GM21825 (cell line): ENCODE data around the gene KHK.
A peak's percentile ranks its signal among the peaks of the same experiment; 100 is the strongest.

Source experiments
- ATAC-seq: cut with Tn5 transposase; IDR thresholded peaks from one replicate; pipeline ENCODE4 v1.9.1; 2021; ENCODE audit warnings: mild to moderate bottlenecking, moderate library complexity; ENCODE audit not compliant: unreplicated experiment

Gene KHK

DNA sequence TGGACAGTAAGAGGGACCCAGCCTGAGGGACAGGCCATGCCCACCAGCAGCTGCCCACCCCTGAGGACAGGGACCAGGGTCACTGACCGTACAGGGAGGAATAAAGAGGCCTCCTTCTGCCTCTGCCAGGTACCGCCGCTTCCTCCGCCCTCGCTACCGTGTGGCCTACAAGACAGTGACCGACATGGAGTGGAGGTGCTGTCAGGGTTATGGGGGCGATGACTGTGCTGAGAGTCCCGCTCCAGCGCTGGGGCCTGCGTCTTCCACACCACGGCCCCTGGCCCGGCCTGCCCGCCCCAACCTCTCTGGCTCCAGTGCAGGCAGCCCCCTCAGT is 6.0 kb upstream of the KHK start:
- no peak for ATAC-seq

DNA sequence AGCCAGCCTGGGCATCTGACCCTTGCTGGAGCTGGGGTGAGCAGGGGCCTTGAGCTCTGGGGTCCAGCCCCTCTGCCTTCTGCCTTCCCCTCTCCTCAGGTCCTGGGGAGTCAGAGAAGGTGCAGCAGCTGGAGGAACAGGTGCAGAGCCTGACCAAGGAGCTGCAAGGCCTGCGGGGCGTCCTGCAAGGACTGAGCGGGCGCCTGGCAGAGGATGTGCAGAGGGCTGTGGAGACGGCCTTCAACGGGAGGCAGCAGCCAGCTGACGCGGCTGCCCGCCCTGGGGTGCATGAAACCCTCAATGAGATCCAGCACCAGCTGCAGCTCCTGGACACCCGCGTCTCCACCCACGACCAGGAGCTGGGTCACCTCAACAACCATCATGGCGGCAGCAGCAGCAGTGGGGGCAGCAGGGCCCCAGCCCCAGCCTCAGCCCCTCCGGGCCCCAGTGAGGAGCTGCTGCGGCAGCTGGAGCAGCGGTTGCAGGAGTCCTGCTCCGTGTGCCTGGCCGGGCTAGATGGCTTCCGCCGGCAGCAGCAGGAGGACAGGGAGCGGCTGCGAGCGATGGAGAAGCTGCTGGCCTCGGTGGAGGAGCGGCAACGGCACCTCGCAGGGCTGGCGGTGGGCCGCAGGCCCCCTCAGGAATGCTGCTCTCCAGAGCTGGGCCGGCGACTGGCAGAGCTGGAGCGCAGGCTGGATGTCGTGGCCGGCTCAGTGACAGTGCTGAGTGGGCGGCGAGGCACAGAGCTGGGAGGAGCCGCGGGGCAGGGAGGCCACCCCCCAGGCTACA is 4.4 kb upstream of the KHK start:
- no peak for ATAC-seq

GRCh38 chr2:27082773-27083409 is 3.7 kb upstream of the KHK start:
- no peak for ATAC-seq

GRCh38 chr2:27083410-27084296 is 2.9 kb upstream of the KHK start:
- ATAC-seq, result no peak

DNA sequence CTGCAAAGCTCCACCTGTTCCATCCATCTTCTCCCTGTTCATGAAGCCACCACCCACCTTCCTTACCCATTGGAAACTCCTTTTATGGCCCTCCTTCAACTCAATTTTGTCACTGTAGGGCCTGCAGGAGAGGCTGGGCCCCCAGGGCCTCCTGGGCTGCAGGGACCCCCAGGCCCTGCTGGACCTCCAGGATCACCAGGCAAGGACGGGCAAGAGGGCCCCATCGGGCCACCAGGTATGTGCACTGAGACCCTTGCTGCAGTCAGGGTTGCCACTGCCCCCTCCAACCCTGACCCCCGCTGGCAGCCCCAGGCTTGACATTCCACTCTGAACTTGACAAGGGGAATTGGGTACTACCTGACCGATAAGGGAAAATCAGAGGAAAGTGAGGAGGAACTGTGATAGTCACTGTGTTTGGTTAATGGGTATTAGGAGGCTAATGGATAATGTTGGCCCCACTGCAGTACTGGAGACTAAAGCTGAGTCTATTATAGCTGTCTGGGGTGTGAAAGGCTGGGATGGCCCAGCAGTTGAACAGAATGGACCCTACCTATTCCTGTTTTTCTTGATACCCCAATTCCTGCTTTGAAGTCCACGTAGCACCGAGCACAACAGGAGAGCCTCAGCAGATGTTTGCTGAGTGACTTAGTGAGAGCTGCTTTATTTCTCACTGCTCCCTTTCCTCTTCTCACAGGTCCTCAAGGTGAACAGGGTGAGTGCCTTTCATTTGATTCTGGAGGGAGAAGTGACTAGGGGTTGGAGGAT is 2.1 kb upstream of the KHK start:
- ATAC-seq, result no peak

GRCh38 chr2:27085062-27085672 is 1.4 kb upstream of the KHK start:
- no peak for ATAC-seq

GRCh38 chr2:27085673-27086089 is 891 bp upstream of the KHK start:
- ATAC-seq, result no peak

DNA sequence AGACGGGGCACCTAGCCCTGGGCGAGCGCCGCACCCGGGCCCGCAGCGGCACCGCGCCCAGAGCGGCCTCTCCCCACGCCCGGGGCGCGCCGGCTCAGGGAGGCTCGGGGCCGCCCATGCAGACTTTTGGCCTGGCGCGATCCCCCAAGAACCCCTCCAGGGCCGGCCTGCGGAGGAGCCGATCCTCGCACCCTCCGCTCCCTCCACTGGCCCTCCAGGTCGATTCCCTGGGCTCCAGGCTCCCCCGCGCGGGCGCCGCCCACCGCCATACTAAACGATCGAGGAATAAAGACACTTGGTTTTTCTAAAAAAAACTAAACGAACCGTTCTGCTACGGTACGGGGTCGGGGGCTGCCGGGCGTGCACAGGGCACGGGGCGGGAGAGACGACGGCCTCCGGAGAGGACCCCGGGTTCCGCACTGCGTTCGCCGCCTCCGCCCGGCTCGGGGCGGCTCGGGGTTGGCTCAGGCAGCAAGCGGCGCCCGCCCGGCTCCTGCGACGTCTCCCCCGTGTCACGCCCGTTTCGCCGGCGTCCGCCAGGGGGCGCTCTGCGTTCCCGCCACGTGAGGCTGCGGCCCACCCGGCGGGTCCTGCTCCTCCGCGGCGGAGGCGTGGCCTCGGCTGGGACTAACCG is 365 bp upstream of the KHK start:
- ATAC-seq, result peak; percentile 67

DNA sequence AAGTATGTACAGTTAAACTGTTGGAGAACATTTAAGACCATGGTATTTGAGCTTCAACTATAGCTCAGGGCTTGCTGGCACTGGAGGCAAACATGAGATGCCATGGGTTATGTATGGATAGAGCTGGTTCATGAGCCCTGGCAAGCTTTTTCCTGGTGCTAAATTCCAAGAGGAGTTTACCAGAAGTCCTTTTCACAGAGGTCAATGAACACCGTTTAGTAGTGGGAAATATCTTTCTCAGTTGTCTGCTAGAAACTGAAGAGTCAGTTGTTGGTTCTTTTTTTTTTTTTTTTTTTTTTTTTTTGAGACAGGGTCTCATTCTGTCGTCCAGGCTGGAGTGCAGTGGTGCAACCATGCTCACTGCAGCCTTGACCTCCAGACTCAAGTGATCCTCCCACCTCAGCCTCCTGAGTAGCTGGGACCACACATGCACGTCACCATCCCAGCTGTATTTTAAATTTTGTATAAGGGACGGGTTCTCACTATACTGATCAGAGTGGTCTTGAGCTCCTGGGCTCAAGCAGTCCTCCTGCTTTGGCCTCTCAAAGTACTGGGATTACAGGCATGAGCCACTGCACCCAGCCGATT is 1.3 kb downstream of the KHK start:
- ATAC-seq, result no peak

DNA sequence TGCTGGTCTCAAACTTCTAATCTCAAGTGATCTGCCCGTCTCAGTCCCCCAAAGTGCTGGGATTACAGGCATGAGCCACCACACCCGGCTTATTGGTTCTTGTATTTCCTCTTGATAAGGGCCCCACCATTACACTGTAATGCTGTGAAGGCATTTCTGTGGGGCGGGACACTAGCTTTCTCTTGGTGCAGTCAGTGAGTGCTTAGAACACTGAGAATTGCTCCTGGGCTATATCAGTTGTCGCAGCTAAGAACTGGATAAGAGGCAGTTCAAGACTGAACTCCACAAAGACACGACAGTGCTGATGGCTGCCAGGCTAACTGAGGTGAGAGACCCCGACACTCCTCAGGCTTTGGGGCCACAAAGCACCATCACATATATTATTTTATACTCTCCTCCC is 2.1 kb downstream of the KHK start:
- ATAC-seq, result no peak

DNA sequence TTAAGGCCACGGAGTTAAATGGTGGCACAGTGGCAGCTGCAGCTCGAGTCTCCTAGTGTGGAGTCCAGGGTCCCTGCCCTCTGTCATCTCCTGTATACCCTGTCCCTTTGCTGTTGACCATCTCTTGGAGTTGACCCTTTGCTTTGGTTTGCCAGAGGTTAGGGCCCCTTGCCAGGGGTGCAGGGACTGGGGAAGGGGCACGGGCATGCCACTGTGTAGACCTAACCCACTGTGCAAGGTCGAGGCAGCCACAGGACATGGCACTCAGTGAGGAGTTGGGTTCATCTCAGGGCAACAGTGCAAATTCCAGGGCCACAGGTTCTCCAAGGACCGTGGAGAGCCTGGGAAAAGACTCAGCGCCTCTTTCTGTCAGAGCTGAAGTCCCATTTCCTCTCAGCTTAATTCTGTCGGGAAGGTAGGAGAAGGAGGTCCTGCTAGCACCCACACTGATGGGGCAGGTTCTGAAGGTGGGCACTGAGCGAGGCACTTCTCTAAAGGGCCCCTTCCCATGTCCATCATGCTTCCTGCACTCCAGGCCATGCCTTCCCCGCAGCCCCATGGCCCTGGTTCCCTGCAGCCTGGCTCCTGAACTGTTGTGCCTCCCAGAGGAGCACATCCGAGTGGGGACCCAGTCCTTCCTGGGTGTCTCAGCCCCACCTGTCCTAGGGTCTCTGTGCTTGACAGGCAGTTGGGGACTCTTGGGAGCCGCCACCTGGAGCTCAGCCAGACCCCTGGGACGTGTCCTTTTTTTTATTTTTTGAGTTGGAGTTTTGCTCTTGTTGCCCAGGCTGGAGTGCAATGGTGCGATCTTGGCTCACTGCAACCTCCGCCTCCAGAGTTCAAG is 2.8 kb downstream of the KHK start:
- no peak for ATAC-seq

- no peak for ATAC-seq
Measured at GRCh38 chr2:27091746-27092695, 5.4 kb downstream of the KHK start.

DNA sequence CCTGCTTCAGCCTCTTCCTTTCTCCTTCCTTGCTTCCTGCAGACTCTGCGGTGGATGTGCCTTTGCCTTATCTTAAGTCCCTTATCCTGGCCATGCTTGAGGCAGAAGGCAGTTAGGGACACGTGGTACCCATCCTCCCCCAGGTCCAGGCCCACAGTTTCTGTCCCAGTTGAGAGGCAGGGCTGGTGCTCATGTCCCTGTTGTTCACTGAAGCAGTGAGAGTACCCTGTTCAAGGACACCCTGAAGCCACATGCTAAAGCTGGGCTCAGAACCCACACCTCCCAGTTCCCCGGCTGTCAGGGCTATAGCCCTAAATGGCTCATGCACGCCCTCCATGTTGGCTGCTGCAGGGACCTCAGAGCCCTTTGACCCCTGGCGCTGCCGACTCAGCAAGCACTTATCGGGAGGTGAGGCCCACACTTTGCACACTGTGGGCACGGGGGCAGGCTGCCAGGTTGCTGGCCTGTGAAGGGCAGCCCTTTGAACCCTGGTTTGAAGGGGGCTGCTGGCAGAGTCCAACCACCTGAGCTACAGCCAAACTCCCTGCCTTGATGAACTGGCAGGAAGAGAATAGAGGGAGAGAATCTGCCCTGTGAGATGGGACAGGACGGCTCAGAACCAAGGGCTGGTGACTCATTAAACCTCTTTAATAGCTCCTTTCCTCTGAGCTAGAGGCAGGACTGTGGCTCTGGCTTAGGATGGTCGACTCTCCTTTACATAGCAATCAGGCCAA is 6.3 kb downstream of the KHK start:
- no peak for ATAC-seq

DNA sequence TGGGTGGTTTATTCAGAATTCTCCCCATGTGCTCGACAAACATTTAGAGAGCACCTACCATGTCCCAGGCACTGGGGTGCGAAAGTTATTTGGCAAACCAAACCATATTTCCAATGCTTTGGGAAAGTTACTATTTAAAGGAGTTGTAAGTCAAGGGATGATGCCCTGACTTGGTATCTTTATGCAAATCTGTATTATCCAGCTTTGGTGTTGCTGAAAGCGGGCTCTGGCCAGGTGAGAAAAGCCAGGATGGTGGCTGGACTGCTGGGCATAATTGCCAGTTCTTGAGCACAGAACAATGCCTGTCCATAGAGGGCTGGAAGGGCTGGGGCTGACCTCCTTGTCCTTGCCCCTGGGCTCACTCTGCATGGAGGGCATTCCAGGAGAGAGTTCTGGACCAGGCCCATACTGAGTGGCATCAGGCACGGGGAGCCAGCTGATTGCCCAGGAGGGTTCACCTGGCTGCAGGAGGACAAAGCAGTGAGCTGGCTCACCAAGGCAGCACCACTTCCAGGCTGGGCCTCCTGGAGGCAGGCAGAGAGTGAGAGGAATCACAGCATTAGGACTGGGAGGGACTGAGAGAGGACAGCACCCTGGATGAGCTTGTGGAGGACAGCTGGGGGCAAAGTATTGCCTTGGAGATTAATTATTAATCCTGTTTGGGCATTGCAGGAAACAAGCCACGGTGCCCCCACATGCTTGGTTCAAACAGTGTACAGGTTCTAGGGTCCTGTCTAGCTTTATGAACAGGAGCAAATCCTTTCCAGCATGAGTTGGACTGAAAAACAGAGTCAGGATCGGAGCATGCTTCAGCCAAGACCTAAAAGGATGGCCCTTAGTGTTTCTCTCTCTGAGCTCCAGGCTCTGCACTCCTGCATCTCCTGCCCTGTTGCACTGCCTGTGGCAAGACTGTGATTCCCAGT is 7.1 kb downstream of the KHK start:
- ATAC-seq, result no peak

DNA sequence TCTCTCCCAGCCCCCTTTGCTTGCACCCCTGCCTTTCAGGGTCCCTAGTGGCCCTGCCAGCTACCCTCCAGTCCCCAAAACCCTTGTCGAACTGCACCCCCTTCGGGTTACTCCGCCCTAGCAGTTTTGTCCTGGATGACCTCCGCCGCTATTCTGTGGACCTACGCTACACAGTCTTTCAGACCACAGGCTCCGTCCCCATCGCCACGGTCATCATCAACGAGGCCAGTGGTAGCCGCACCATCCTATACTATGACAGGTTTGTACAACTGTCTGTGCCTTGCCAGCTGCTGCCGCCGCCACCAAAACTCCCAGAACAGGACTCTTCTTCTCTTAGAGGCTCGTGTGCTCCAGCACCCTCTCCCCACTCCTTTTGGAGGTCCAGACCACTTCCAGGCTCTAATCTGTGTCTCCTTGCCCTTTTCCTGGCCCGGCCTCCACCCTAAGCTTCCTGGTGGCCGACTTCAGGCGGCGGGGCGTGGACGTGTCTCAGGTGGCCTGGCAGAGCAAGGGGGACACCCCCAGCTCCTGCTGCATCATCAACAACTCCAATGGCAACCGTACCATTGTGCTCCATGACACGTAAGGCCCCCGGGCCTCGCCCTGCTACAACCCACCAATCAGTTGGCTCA is 7.9 kb downstream of the KHK start:
- ATAC-seq, result no peak

GRCh38 chr2:27095427-27095744 is 8.8 kb downstream of the KHK start:
- no peak for ATAC-seq
